ENCODE results near the gene VWDE. TPM values are rescaled to one million over a fixed set of nuclear protein-coding genes. Genes with fewer than 3 reads are reported as not detected.
A peak's percentile ranks its signal among the peaks of the same experiment; 100 is the strongest.
"Not testable (repeated sequence)": the region's sequence is repeated elsewhere in the genome, so short reads cannot be mapped to it uniquely, and the experiment has no call there.

The VWDE gene
- total RNA-seq (under 1 TPM in 3 of 10 donors, not detected in 7; 0.05 to 0.37 (median 0.07) TPM), polyA plus RNA-seq (not detected)
- long read RNA-seq, donor 1, result 0 reads
- long read RNA-seq, donor 2, result 0 reads
- long read RNA-seq, donor 3, result 0 reads

- Histone ChIP-seq H3K27ac (no peak within 1 kb of the TSS), H3K4me1 (peaks cover 0 to 17% (median 9%) of the 10 kb centered on the region in 9 donors), H3K4me3 (peak within 1 kb of the TSS in 9 of 10 donors; percentile 1 to 57 (median 38)), H3K9me3 (peaks cover 0 to 7% (median 0%) of the 10 kb centered on the region in 11 donors), H3K27me3 (peaks cover 0 to 63% (median 26%) of the 10 kb centered on the region in 7 donors), H3K36me3 (no peaks in the 10 kb centered on the region)
- TF ChIP-seq CTCF (IDR thresholded peaks at IDR 0.05), result no peak
- intact Hi-C loops (cut with DNase I), result no loop called here
- WGBS, 2 donors, result 1% methylated on average over 54 of the region's 54 CpGs
- ATAC-seq (peak in 3 of 8 donors; percentile 17 to 31 (median 19)), DNase-seq (peak in 1 of 2 donors; percentile 9)
Measured at GRCh38 chr7:12403287-12404181, at the start of gene VWDE. Gene VWDE, minus strand, starts transcription at chr7:12403865. Its CDS starts 149 bp downstream, at chr7:12403716.

- not testable (repeated sequence) for ATAC-seq
- 89 to 100% methylated on average over 1 of the region's 2 CpGs for WGBS, 2 donors
Measured at GRCh38 chr7:12453136-12453535, 49.5 kb upstream of the VWDE start.

GRCh38 chr7:12450615-12451014, 47.0 kb upstream of the VWDE start:
- Histone ChIP-seq H3K4me3 (no peak overlapping the region), H3K27me3 (no peaks in the 10 kb centered on the region), H3K4me1 (no peaks in the 10 kb centered on the region), H3K9me3 (no peaks in the 10 kb centered on the region), H3K36me3 (no peaks in the 10 kb centered on the region), H3K27ac (no peak overlapping the region)
- DNase-seq, result no peak
- intact Hi-C loops (cut with DNase I), result no loop called here
- no peak for ATAC-seq
- 57 to 74% methylated on average over 2 of the region's 2 CpGs for WGBS, 2 donors
- no peak for TF ChIP-seq CTCF (IDR thresholded peaks at IDR 0.05)

More at GRCh38 chr7:12453136-12453535, 49.5 kb upstream of the VWDE start:
- H3K4me1 ChIP-seq; H3K4me3 ChIP-seq; DNase-seq; H3K36me3 ChIP-seq; intact Hi-C loops (cut with DNase I); H3K9me3 ChIP-seq; H3K27ac ChIP-seq; H3K27me3 ChIP-seq: not testable (repeated sequence)

GRCh38 chr7:12444785-12445184, 41.1 kb upstream of the VWDE start:
- no peak for TF ChIP-seq CTCF (IDR thresholded peaks at IDR 0.05)
- Histone ChIP-seq H3K27ac (no peak overlapping the region), H3K36me3 (no peaks in the 10 kb centered on the region), H3K9me3 (no peaks in the 10 kb centered on the region), H3K4me1 (no peaks in the 10 kb centered on the region), H3K27me3 (no peaks in the 10 kb centered on the region), H3K4me3 (no peak overlapping the region)
- ATAC-seq (no peak), DNase-seq (no peak)
- 37 to 55% methylated on average over 3 of the region's 3 CpGs for WGBS, 2 donors
- intact Hi-C loops (cut with DNase I), result no loop called here

GRCh38 chr7:12440229-12440628, 36.6 kb upstream of the VWDE start:
- DNase-seq (no peak), ATAC-seq (no peak)
- H3K4me1 ChIP-seq, result no peaks in the 10 kb centered on the region
- H3K9me3 ChIP-seq, result no peaks in the 10 kb centered on the region
- intact Hi-C loops (cut with DNase I), result no loop called here
- no peaks in the 10 kb centered on the region for H3K36me3 ChIP-seq
- H3K27me3 ChIP-seq, result no peaks in the 10 kb centered on the region
- no peak overlapping the region for H3K27ac ChIP-seq
- WGBS, 2 donors, result 77 to 87% methylated on average over 5 of the region's 5 CpGs
- no peak for TF ChIP-seq CTCF (IDR thresholded peaks at IDR 0.05)
- H3K4me3 ChIP-seq, result no peak overlapping the region
